Stimulated activated CD4-positive, alpha-beta T cell treated with anti-CD3 and anti-CD28 coated beads, Interleukin-4, amount 100 ng/mL, for 4 hours (primary cell): ENCODE data around the gene SMOC2.

Experiments
- DNase-seq, 2 experiments: peaks; one replicate each; pipeline ENCODE4 v3.0.0-alpha.2; 2020

Gene SMOC2

DNA sequence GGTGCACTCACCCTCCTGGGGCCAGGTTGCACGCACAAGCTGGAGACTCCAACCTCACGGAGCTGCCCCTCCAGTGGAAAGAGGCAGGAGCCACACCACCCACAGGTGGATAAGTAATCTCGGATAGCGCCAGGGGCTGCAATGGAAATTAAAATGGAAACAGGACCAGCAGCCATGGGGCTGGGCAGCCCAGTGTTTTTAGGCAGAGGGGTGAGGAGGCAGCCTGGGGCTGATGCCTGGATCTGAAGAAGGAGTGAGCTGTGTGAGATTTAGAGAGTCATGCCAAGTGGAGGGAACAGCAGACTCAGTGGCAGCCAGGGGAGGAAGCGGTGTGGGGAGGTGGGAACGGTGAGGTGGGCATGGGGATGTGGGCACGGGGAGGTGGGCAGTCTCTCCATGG, 275.6 kb downstream of the SMOC2 start:
- DNase-seq, result no peak

DNA sequence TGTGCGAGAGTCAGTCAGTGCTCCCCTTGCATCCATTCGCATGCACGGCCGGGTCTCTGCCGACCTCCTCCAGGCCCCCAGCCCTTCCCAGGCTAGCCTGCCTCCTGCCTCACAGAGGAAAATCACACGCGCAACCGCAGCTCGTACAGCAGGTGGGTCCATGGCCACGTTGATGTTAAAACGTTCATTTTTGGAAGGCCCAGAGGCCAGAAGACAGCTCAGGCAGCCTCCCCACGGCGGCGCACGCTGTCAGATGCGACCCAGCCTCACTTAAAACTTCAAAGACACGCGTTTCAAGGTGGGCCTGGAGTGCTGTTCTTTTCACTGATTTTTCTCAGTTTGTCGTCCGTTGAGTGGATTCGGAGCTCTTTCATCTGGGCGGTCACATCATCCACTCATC, 276.5 kb downstream of the SMOC2 start:
- DNase-seq, result no peak
